Tibial nerve (tissue), 4 donors: ENCODE data around the gene HOXD10. TPM values are rescaled to one million over a fixed set of nuclear protein-coding genes. Genes with fewer than 3 reads are reported as not detected.

Experiments used
- DNase-seq, 2 donors: peaks; one replicate each; pipeline ENCODE4 v3.0.0-alpha.2; 2019; ENCODE audit warnings: low spot score in 2 of 2
- H3K27ac ChIP-seq, 4 donors: fragments of 200-600 bp; sonication (generic) in 3 of 4; one replicate each; pipeline ENCODE4 v1.5.1; 2017 to 2019; ENCODE audit warnings: mild to moderate bottlenecking in 1 of 4
- H3K27me3 ChIP-seq, 2 donors: fragments of 200-600 bp; sonication (generic) in 1 of 2; one replicate each; pipeline versions ENCODE4 v1.5.1 to v1.6.0; 2017 to 2019
- H3K36me3 ChIP-seq, 3 donors: fragments of 200-600 bp; sonication (generic); one replicate each; pipeline ENCODE4 v1.5.1; 2018 to 2019
- H3K4me1 ChIP-seq, 4 donors: fragments of 200-600 bp; sonication (generic) in 3 of 4; one replicate each; pipeline ENCODE4 v1.5.1; 2017 to 2019
- H3K4me3 ChIP-seq, 4 donors: fragments of 200-600 bp; sonication (generic) in 3 of 4; one replicate each; pipeline ENCODE4 v1.5.1; 2017 to 2019; ENCODE audit warnings: mild to moderate bottlenecking in 1 of 4, moderate library complexity in 1 of 4
- H3K9me3 ChIP-seq, 4 donors: fragments of 200-600 bp; sonication (generic) in 3 of 4; one replicate each; pipeline ENCODE4 v1.5.1; 2017 to 2019
- EP300 ChIP-seq, 2 donors: sonication (generic); formaldehyde crosslinking; IDR thresholded peaks; one replicate each; pipeline ENCODE4 v1.6.1; 2017; ENCODE audit warnings: antibody characterized with exemption in 2 of 2, mild to moderate bottlenecking in 1 of 2
- POLR2A ChIP-seq, 2 donors: fragments of 450-650 bp; IDR thresholded peaks; one replicate each; pipeline ENCODE4 v1.6.1; 2017; ENCODE audit warnings: antibody characterized with exemption in 2 of 2, mild to moderate bottlenecking in 2 of 2, moderate library complexity in 2 of 2
- WGBS, 2 donors: methylation state at CpG; one replicate each; pipeline ENCODE4 v1.1.5; 2018; 5-methylcytosine and 5-hydroxymethylcytosine counted together
- total RNA-seq, 4 donors: library from RNA; depleted of rRNA; stranded (reverse); fragments of >200 nt; gene quantifications; one replicate each; pipeline ENCODE4 v1.1.0, GENCODE V29; 2016
- TF ChIP-seq, protein P1 (sequence below), 5 experiments: fragments of 200-600 bp in 3 of 5; fragments of 450-650 bp in 2 of 5; sonication (generic) in 3 of 5; IDR thresholded peaks; one replicate each; pipeline ENCODE4 v1.5.1; 2016 to 2019; ENCODE audit warnings: antibody characterized with exemption in 5 of 5, mild to moderate bottlenecking in 3 of 5, moderate library complexity in 2 of 5

HOXD10 gene
- total RNA-seq, 4 donors from 2014 or later = 0.39 to 2.1 (median 1.1) TPM

DNA sequence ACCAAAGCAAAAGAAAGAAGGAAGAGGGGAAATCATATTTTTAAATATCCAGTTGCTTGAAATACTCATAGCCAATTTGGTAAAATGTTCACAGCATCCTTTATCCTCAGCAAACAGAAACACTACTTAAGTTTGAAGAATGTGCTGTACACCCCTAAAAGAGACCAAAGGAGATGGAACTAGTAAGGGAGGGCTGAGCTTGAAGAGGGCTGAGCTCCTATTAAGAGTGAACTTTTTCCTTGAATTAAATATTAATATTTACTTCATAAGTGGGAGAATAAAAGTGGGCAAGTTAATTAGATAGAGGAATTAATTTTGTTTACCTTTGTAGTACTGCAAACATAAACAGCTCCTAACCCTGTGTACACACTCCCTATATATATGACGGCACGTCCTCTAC is 39.8 kb upstream of the HOXD10 start:
- H3K27ac ChIP-seq = no peak overlapping the region
- WGBS, 2 donors = 21 to 31% methylated on average over 2 of the region's 2 CpGs
- H3K4me1 ChIP-seq = peaks cover 0 to 41% (median 2%) of the 10 kb centered on the region in 4 donors
- H3K4me3 ChIP-seq = no peak overlapping the region
- no peaks in the 10 kb centered on the region for H3K36me3 ChIP-seq
- TF ChIP-seq, protein P1, sequence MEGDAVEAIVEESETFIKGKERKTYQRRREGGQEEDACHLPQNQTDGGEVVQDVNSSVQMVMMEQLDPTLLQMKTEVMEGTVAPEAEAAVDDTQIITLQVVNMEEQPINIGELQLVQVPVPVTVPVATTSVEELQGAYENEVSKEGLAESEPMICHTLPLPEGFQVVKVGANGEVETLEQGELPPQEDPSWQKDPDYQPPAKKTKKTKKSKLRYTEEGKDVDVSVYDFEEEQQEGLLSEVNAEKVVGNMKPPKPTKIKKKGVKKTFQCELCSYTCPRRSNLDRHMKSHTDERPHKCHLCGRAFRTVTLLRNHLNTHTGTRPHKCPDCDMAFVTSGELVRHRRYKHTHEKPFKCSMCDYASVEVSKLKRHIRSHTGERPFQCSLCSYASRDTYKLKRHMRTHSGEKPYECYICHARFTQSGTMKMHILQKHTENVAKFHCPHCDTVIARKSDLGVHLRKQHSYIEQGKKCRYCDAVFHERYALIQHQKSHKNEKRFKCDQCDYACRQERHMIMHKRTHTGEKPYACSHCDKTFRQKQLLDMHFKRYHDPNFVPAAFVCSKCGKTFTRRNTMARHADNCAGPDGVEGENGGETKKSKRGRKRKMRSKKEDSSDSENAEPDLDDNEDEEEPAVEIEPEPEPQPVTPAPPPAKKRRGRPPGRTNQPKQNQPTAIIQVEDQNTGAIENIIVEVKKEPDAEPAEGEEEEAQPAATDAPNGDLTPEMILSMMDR (IDR thresholded peaks at IDR 0.05) = no peak
- no peak for TF ChIP-seq EP300 (IDR thresholded peaks at IDR 0.05)
- no peak for TF ChIP-seq POLR2A (IDR thresholded peaks at IDR 0.05)
- no peak for DNase-seq
- H3K9me3 ChIP-seq = no peaks in the 10 kb centered on the region
- peaks cover 13 to 97% of the 10 kb centered on the region in 2 donors for H3K27me3 ChIP-seq

DNA sequence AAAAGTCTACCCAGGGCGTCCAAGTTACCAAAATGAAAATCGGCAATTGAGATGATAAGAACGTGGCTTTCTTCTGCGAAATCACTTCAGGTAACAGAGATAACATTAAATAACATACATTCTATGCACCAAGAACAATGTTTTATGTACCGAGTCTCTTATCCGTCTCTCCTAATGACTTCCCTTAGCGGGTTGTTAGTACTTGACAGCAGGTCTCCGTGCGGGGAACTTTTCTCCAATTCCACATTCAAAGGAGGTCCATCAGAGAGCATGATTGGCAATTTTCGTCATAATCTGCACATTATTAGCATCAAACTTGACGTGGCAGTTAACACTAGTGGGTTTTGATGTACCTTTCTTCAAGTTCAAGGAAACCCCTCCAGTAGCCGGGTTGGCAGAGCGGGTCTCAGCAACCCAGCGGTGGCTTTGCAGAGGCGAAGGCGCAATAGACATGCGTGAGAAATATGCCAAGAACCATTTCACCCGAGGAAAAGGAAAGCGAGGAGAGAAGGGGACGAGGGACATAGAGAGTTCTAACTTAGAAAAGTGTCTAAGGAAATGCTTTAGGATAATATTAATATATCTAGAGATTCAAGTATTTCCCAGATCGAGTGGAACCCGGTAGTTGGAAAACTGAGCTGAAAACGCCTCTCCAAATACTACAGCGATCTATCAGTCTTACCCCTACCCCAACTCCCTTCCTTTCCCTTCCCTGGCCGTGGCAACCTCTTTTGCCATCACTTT is 37.9 kb upstream of the HOXD10 start:
- H3K27ac ChIP-seq = no peak overlapping the region
- H3K9me3 ChIP-seq = no peaks in the 10 kb centered on the region
- WGBS, 2 donors = 8% methylated on average over 25 of the region's 25 CpGs
- H3K36me3 ChIP-seq = no peaks in the 10 kb centered on the region
- no peak overlapping the region for H3K4me3 ChIP-seq
- H3K27me3 ChIP-seq = peaks cover 21 to 97% of the 10 kb centered on the region in 2 donors
- TF ChIP-seq POLR2A (IDR thresholded peaks at IDR 0.05) (no peak), EP300 (IDR thresholded peaks at IDR 0.05) (peak in 1 of 2 donors; percentile 13)
- TF ChIP-seq, protein P1 (IDR thresholded peaks at IDR 0.05) = no peak
- DNase-seq = no peak
- peaks cover 0 to 47% (median 2%) of the 10 kb centered on the region in 4 donors for H3K4me1 ChIP-seq

DNA sequence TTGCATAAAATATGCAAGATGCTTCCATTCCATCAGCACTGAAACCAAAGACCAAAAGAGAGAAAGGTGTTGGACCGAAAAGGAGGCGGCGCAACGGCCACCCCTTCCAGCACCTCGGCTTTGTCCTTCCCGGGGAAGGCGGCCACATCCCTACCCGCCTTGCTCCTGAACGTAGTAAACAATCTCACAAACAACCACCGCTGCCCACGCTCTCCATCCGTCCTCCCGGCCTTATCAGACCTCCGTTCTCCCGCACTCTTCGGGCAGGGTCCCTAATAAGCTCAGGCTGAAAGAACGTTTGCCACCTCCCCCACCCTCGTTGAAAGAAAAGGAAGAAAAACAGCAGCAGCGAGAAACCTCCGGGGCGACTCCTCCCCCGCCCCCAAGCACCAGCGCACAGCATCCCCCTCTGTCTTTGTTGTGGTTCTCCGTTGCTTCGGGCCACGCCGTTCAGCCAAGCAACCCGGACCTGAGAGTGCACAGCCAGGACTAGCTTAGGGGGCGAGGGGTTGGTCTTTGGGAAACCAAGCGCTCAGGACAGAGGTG is 37.2 kb upstream of the HOXD10 start:
- Histone ChIP-seq H3K4me1 (peaks cover 0 to 48% (median 2%) of the 10 kb centered on the region in 4 donors), H3K36me3 (no peaks in the 10 kb centered on the region), H3K9me3 (no peaks in the 10 kb centered on the region), H3K4me3 (no peak overlapping the region), H3K27me3 (peaks cover 25 to 97% of the 10 kb centered on the region in 2 donors), H3K27ac (no peak overlapping the region)
- TF ChIP-seq EP300 (IDR thresholded peaks at IDR 0.05) (no peak), POLR2A (IDR thresholded peaks at IDR 0.05) (no peak)
- TF ChIP-seq, protein P1 (IDR thresholded peaks at IDR 0.05) = no peak
- no peak for DNase-seq
- WGBS, 2 donors = 4 to 7% methylated on average over 30 of the region's 30 CpGs

DNA sequence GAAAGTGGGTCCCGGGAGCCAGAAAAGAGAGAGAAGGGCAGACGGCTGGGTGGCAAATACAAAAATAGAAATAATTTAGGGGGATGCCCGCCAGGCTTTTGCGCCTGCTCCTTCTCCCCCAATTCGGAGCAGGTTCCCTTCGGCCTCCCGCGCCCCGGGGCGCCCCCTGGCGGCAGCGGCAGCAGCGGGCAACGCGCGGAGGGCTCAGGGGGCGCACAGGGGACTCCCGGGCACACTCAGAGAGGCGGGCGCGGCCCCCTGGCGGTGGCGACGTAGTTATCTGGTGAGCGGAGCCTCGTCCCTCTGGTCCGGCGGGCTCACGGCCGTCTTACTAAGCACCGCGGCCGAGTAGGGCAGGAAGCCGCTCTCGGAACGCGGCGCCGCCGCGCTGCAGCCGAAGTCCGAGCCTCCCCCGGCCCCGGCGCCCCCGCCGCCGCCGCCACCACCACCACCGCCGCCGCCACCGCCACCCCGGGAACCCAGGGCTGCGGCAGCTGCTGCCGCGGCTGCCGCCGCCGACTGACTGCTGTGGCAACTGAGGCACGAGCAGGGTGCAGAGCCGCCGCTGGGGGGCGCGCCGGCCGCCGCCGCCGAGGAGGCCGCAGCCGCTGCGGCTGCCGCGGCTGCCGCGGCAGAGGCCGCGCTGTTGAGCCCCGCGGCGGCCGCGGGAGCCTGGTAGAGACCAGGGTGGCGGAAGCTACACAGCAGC is 36.6 kb upstream of the HOXD10 start:
- TF ChIP-seq, protein P1 (IDR thresholded peaks at IDR 0.05) = peak; percentile 27 to 43 (median 39)
- TF ChIP-seq EP300 (IDR thresholded peaks at IDR 0.05) = no peak
- H3K27me3 ChIP-seq = peaks cover 28 to 97% of the 10 kb centered on the region in 2 donors
- peak overlapping the region in 1 of 4 donors; percentile 21 for H3K4me3 ChIP-seq
- 2% methylated on average over 42 of the region's 86 CpGs for WGBS, 2 donors
- no peak overlapping the region for H3K27ac ChIP-seq
- H3K9me3 ChIP-seq = no peaks in the 10 kb centered on the region
- no peak for DNase-seq
- H3K36me3 ChIP-seq = no peaks in the 10 kb centered on the region
- H3K4me1 ChIP-seq = peaks cover 0 to 54% (median 4%) of the 10 kb centered on the region in 4 donors
